ENCODE measurements around the gene TTC24. TPM values are rescaled to one million over a fixed set of nuclear protein-coding genes. Genes with fewer than 3 reads are reported as not detected.

Gene TTC24
- polyA plus RNA-seq, 1 of the 3 experiments (the other 2 are of a cell fraction), result not detected

Other genes starting within 250 kb of the TTC24 start
- 295 and 359 TPM in 2 replicates for gene CCT3, start 241.4 kb upstream of the TTC24 start, polyA plus RNA-seq (2012; rRNA removed)
- gene TSACC, start 241.2 kb upstream of the TTC24 start, polyA plus RNA-seq (2012; rRNA removed), result 1.5 TPM in 2 replicates
- 0.18 TPM in 1 of 2 replicates, not detected in the other for gene RHBG, start 210.5 kb upstream of the TTC24 start, polyA plus RNA-seq (2012; rRNA removed)
- gene MEF2D, start 78.9 kb upstream of the TTC24 start, polyA plus RNA-seq (2012; rRNA removed), result 14.3 and 16.0 TPM in 2 replicates
- gene IQGAP3, start 7.2 kb upstream of the TTC24 start, polyA plus RNA-seq (2012; rRNA removed), result 14.4 and 15.6 TPM in 2 replicates
- 68.5 and 98.4 TPM in 2 replicates for gene NAXE, start 12.1 kb downstream of the TTC24 start, polyA plus RNA-seq (2012; rRNA removed)
- gene GPATCH4, start 21.8 kb downstream of the TTC24 start, polyA plus RNA-seq (2012; rRNA removed), result 36.6 and 46.8 TPM in 2 replicates
- 0.10 and 0.20 TPM in 2 replicates for gene HAPLN2, start 39.7 kb downstream of the TTC24 start, polyA plus RNA-seq (2012; rRNA removed)
- gene BCAN, start 62.4 kb downstream of the TTC24 start, polyA plus RNA-seq (2012; rRNA removed), result 0.13 and 0.25 TPM in 2 replicates
- 12.6 and 15.8 TPM in 2 replicates for gene NES, start 97.7 kb downstream of the TTC24 start, polyA plus RNA-seq (2012; rRNA removed)
- 13.3 and 42.1 TPM in 2 replicates for gene CRABP2, start 125.9 kb downstream of the TTC24 start, polyA plus RNA-seq (2012; rRNA removed)
- 20.1 and 21.2 TPM in 2 replicates for gene METTL25B, start 148.7 kb downstream of the TTC24 start, polyA plus RNA-seq (2012; rRNA removed)
- 31.6 and 44.3 TPM in 2 replicates for gene ISG20L2, start 149.0 kb downstream of the TTC24 start, polyA plus RNA-seq (2012; rRNA removed)
- gene MRPL24, start 161.4 kb downstream of the TTC24 start, polyA plus RNA-seq (2012; rRNA removed), result 149 and 171 TPM in 2 replicates
- gene HDGF, start 172.0 kb downstream of the TTC24 start, polyA plus RNA-seq (2012; rRNA removed), result 152 and 166 TPM in 2 replicates
- gene PRCC, start 187.8 kb downstream of the TTC24 start, polyA plus RNA-seq (2012; rRNA removed), result 39.2 and 51.8 TPM in 2 replicates
- gene SH2D2A, start 237.1 kb downstream of the TTC24 start, polyA plus RNA-seq (2012; rRNA removed), result not detected in 2 replicates

Measured in SK-N-SH (cell line).